Cortex of kidney (tissue), 1 donor: ENCODE measurements around the gene ANKS1B.

Experiments
- DNase-seq: peaks from one replicate; lab custom pipeline; 2025; lab: John Stamatoyannopoulos, UW

Gene ANKS1B

DNA sequence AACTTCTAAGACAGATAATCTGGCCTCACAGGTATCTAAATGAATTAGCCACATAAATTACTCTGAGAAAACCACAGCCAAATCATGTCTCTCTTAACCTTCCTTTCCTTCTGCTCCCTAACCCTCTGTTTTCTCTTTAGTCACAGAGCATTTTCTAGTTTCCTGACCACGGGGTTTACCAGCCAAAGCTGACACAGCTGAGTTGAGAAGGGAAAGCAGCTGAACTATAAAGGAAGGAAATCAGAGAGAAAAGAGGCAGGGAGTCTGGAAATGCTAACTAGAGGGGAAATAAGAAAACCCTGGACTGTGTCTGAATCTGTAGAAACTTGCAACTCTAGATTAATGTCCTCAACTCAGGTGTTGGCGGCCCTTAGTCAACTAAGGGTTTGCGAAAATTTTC is 24.4 kb downstream of the ANKS1B start:
- no peak for DNase-seq

DNA sequence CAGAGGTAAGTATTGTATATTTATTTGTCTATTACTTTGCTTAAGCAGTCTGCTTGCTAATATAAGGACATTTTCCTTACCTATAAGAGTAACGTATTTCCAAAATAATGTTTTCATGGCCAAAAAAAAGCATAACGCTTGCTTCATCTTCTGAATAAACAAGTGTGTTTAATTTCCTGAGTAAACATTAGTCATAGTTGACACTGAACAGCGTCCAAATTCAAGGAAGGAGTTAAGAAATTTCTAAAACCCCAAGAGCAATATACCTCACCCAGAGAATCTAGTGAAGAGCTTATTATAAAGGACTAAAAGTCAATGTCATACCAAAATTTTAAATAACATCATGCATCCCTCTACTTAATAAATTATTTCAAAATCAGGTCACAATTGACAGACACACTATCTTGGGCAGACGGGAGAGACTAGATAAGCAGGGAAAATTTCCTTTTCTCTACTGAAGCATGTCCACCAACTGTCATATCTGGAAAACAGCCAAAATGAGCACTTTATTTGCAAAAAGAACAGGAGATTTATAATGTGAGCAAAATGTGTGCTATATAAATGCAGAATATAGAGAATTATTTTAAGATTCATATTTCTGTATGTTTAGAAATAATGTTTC is 25.1 kb downstream of the ANKS1B start:
- DNase-seq, result no peak

DNA sequence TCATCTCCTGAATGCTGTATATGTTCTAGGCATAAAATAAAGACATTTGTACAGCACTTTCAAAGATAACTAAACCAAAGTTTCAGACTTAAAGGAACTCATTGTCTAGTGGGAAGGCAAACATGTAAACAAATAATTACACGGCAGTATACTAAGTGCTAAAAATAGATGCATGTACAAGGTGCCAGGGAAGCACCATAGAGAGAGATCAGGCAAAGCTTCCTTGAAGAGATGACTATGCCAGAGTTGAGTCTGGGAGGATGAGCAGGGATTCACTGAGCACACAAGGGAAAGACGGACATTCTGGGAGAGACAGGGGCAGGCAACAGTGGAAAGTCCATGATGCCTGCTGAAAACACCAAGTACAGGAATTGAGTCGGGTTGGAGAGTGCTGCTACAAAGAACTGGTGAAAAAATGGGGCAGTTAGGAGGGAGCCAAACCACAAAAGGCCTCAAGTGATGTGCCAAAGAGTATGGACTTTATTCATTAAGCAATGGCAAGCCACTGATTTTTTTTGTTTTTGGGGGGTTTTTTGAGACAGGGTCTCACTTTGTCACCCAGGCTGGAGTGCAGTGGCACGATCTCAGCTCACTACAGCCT is 26.8 kb downstream of the ANKS1B start:
- no peak for DNase-seq

DNA sequence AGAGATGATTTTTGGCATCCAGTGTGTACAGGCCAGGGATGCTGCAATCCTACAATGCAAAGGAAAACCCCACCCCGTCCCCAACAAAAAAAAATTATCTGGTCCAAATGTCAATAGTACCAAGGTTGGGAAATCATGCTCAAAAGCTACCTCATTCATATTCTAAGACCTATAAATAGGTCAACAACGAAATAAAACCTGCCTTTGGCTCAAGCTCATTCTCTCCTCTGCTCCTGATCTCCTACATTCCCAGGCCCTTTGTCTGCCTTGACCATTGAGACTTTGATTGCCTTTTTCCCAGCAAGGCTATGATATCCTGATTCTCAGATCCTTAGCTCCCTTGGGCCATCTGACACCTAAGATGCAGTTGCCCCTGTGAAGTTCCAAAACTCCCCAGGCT is 30.0 kb downstream of the ANKS1B start:
- DNase-seq, result no peak

DNA sequence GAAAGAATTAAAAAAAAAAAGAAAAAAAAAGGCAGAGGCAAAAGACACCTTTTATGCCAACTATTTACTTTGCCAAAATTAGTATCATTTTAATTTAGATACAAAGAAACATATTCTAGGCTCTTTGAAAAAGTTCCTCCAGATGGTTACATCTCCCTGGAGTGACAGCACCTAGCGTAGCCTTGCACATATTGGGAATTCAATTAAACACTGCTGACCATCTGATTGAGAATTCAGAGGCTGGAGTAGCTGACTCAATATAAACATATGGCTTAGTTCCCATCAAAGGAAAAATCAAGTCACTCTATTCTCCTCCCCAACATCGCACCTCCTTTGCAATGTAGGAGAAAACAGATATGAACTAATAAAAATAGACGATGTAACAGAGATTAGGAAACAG is 36.4 kb downstream of the ANKS1B start:
- no peak for DNase-seq

DNA sequence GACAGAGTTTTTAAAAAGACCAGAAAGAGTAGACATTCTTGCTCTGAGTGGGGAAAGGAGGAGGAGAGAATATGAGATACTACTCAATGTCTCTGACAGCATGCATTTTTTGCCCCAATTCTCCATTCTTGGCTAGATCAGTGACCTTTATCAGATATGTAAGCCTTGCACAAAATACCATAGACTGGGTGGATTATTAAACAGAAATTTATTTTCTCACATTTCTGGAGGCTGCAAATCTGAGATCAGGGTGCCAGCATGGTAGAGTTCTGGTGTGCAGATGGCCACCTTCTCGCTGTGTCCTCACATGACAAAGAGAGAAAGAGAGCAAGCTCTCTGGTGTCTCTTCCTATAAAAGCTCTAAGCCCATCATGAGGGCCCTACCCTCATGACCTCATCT is 38.6 kb downstream of the ANKS1B start:
- no peak for DNase-seq

DNA sequence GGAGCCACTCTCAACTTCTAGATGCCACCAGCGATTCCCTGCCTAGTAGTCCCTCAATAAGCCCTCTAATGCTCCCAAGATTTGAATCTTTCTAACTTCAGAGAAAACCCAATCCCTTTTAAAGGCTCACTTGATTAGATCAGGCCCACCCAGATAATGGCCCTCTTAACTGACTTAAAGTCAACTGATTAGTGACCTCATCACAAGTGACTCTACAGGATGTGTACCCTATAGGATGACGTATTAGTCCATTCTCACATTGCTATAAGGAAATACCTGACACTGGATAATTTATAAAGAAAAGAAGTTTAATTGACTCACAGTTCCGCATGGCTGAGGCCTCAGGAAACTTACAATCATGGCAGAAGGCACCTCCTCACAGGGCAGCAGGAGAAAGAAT is 49.1 kb downstream of the ANKS1B start:
- no peak for DNase-seq

DNA sequence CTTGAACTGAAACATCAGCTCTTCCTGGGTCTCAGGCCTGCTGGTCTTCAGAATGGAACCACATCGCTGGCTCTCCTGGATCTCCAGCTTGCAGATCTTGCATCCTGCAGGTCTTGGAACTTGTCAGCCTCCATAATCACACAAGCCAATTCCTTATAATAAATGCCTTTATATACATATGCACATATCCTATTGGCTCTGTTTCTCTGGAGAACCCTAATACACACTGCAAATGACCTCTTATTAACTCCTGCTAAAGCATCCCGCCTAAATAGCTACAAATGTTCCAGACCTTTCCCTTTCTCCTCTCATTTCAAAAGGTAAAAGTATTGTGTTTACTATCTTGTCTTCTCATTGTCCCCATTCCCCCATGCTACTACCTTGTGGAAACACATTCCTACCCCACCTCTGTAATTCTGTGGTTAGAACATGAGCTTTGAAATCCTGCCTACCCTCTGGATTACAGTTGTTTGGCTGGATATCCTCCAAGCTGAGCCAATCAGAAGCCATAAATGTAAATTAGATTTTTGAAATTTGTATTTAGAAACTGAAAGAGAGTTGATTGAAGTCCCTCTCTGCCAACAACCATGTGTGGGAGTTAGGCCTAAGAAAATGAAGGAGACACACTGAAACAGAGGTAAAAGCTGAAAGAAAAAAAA is 58.1 kb downstream of the ANKS1B start:
- no peak for DNase-seq

DNA sequence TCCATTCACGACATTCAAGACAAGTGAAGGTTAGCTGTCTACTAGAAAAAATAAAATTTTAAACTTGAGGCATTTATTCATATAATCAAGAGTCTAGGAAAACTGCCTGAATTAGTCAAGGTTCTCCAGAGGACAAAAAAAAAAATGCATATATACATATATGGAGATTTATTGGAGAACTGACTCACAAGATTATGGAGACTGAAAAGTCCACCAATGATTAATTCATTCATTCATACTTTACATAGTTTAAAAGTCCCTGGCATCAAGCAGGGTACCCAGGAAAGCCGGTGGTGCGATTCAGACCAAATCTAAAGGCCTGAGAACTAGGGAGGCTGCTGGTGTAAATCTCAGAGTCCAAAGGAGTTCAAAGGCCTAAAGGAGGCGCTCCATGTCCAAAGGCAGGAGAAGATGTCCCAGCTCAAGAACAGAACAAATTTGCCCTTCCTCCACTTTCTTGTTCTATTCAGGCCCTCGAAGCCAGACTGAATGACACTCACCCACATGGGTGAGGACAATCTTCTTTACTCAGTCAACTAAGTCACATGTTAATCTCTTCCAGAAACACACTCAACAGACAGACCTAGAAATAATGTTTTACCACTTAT is 64.3 kb downstream of the ANKS1B start:
- DNase-seq, result no peak

DNA sequence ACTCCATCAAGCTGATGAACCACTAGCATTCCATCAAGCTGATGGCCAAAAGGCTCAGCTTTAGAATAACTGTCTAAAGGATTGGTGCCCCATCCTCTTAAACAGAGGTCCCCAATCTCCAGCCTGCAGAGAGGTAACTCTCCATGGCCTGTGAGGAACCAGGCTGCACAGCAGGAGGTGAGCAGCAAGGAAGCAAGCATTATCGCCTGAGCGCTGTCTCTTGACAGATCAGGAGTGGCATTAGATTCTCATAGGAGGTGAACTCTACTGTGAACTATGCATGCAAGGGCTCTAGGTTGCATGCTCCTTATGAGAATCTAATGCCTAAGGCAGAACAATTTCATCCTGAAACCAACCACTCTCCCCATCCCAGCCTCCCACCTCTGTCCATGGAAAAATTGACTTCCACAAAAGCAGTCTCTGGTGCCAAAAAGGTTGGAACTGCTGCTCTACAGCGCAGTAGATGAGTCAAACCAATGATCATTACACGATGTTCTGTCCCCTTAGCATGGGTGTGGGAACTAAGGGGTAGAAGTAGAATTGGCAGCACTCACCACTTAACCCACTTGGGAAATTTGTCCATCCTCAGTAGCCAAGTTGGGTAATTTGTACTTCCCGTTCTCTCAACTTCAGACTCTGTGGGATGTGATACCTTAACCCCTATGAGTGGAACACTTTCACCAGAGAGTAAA is 66.9 kb downstream of the ANKS1B start:
- no peak for DNase-seq

DNA sequence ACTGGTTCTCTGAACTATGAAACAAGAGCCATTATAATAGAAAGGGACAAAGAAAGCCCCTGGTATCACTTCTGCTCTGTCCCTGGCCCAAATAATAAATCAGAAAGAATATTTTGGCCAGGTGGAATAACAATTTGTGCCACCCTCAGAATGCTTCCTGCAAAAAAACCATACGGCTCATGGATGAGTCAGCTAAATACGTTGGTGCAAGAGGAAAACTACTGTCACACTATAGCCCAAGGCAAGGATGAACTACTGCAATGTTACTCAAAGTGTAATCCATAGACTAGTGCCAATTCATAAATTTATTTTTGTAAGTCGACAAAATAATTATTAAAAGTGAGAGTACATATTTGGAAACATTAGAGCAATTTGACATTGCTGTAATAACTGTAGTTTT is 68.2 kb downstream of the ANKS1B start:
- DNase-seq, result no peak

DNA sequence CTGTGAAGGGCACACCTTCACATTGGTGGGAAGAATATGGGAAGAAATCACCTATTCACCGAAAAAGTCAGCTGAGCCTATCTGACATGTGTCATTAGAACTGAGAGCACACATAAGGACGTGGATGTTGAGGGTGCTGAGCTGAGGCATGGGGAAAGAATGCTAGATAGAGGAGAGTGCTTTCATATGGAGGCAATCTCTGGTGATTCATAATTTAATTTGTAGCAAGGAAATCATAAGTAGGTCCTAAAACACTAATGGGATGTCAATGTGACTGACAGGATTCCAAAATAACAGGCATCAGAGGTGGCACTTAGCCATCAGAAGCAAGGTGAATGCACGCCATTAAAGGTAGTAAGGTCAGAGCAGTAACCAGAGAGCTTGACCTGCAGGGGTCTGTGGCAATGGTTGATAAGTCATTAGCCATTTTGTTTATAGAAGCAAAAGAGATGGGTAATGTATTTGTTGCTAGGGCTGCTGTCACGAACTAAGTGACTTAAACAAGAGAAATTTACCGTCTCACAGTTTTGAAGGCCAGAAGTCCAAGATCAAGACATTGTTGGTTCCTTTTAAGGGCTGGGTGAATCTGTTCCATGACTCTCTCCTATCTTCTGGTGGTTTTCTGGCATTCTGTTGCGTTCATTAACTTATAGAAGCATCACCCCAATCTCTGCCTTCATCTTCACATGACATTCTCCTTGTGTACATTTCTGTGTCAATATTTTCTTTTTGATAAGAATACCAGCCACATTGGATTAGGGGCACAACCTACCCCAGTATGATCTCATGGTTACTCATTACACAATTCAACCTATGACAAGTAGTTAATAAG is 69.3 kb downstream of the ANKS1B start:
- no peak for DNase-seq

DNA sequence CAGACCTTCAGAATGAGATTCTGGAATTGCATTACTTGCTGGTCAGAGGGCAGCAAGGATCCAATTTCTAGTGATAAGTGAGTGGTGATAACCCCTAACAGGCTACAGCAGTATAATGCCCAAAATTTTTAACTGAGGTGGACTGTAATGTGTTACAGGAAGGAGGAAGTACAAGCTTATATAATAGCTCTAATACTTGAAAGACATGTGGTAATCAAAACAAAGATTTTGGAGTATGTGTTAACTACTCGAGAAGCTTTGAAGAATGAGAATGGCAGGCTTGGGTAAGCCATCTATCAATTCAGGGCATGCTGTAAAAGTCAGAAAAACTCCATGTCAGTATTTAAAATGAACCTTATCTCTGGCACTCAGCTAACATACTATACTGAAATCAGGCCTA is 70.5 kb downstream of the ANKS1B start:
- DNase-seq, result no peak

DNA sequence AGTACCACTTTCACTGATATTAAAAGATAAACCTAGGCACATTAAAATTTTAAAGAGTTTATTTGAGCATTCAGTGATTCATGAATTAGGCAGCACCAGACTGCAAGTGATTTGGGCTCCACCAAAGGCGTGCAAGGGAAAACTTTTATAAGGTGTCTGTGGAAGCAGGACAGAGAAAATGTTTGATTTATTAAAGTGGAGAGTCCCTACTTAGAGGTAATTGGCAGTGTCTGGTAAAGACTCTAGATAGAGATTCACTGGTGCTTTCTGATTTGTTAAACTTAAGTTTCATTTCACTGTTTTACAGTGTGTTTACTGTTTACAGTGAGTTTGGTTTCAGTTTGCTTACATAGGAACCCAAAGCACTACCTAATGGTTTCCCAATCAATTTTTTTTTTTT is 72.8 kb downstream of the ANKS1B start:
- no peak for DNase-seq

DNA sequence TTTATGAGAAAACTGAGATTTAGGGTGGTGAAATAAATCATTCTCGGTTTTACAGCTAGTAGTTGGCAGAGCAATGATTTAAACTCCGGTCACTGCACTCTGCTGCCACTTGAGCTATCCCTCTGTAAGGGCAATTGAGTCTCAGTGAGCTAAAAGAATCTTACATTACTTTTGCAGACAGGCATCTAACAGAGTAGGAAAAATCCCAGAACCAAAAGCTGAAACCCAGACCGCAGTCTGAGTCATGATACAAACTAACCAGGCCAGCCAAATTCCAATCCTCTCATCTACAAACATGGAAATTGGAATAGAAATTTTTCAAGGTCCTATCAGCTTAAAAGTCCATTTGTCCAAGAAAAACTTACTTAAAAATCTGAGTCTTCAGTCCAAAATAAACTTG is 73.7 kb downstream of the ANKS1B start:
- DNase-seq, result no peak

DNA sequence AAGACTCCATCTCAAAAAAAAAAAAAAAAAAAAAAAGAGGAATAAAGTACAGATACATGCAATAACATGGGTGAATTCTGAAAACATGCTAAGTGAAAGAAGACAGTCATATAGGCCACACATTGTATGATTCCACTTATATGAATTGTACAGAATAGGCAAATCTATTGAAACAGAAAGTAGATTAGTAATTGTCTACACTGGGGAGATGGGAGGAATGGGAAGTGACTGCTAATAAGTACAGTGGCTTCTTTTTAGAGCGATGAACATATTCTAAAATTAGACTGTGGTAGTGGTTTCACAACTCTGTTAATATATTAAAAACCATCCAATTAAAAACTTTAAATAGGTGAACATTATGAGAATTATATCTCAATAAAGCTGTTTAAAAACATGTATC is 74.4 kb downstream of the ANKS1B start:
- DNase-seq, result no peak

DNA sequence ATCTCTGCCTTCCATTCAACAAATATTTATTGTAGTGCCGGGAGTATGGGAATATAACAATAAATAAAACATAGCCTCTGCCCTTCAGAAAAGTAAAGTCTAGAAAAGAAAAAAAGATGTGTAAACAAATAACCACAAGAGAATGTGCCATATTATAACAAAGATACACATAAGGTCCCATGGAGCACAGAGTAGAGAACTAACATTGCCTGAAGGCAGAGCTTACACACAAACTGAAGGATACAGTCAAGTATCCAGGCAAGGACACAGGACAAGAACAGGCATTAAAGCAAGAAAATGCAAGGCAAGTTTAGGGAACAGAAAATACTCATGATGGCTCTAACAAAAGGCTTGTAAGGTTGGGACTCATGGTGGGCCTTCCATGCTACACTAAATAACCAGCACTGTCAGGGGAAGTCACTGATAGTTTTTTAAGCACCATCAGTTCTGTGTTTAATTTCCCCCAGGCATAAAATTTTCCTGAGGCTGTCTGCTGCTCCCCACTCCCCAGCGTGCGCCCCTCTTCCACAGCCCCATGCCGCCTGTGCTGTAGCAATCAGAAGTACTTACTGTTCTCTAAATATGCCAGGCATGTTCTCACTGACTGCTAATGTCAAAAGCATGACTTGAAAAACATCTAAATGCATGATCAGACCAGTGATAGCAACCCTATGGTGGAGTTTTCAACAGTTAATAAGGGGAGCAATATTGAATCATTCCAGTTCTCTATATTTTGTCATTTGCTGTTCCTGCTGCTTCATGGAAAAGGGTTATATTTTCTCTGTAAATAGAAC is 77.8 kb downstream of the ANKS1B start:
- DNase-seq, result no peak

DNA sequence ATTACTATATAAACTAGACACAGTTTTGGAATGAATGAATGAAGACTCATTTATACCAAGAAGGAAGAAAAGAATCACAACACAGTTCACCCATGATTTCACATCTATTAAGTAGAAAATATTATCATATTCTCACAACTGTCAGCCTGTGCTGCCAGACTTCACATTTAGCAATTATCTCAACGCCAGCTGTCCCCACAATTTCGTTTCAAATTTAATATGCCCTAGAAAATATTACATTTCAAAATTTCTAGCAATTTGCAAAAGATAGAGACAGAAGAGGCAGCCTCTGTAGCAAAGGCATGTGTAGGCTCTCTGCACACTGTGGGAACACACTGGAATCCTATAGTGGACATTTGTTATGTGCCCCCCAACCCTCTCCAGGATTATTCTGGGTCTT is 83.6 kb downstream of the ANKS1B start:
- no peak for DNase-seq

DNA sequence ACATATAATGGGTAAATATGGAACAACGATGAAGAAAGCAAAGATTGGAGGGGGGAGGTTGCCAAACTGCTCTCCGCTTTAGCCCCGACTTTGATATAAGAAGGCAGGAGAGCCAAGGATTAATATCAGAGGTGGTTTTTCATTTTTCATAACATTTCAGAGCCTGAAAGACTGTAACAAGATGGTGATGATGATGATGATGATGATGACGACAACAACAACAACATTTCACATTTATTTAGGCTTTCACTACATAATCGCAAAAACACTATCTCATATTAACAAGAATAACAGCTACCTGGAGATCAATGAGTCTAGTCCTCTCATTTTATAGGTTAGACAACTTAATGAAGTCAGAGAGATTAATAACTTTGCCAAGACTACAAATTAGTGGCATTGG is 86.1 kb downstream of the ANKS1B start:
- no peak for DNase-seq

DNA sequence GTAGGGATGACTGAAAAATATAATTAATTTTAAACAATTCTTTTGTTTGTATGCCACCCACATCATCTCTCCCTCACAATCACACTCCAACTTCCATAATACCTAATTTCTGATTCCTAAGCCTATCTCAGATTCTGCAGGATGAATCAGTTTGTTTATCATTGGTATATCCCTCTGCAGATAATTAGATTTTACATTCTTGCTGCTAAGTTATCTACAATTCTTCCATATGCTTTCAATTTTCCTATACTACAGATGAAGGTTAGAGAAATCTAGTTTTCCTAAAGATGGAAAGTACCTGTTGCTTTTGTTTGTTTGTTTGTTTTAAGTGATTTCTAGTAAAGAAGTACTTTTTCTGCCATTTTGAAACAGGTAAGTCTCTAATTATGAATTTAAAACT is 105.3 kb downstream of the ANKS1B start:
- no peak for DNase-seq

DNA sequence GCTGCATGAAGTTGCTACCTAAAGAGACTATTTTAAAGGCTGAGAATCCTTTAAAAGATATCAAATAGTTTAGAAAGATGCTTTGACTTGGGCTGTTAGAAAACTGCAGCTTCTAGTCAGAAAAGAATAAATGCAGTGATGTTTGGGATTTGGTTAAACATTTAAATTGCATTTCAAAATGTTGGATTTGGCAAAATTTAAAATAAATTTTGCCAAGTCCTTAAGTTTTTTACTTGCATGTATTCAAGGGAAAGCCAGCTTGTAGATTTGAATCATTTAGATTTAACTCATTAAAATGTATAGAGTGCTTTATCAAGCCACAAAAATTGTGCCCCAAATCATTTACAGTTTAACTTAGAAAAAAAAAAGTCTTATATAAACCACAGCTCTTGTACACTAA is 109.7 kb downstream of the ANKS1B start:
- no peak for DNase-seq
